Ovary (tissue), 9 donors: Measurements from ENCODE around the gene C3orf49. TPM values are rescaled to one million over a fixed set of nuclear protein-coding genes. Genes with fewer than 3 reads are reported as not detected.

ENCODE experiments used
- DNase-seq, 5 donors: peaks; one replicate each; pipeline ENCODE4 v3.0.0-alpha.2; 2019 to 2020
- H3K27ac ChIP-seq, 2 donors: fragments of 200-600 bp; one replicate each; pipeline versions ENCODE4 v1.5.1 to v1.8.0; 2019 to 2022
- H3K27me3 ChIP-seq: fragments of 200-600 bp; one replicate; pipeline ENCODE4 v1.8.0; 2022
- H3K36me3 ChIP-seq: fragments of 200-600 bp; sonication (generic); one replicate; pipeline ENCODE4 v1.5.1; 2019
- H3K4me1 ChIP-seq: one replicate; pipeline ENCODE4 v1.8.1; 2013; ENCODE audit warnings: mild to moderate bottlenecking, moderate library complexity; ENCODE audit not compliant: insufficient read depth
- H3K4me3 ChIP-seq: fragments of 200-600 bp; sonication (generic); one replicate; pipeline ENCODE4 v1.5.1; 2017
- H3K9me3 ChIP-seq, 2 donors: fragments of 200-600 bp in 1 of 2; sonication (generic) in 1 of 2; one replicate each; pipeline versions ENCODE4 v1.5.1 to v1.8.1; 2013 to 2019; ENCODE audit warnings: mild to moderate bottlenecking in 1 of 2, moderate library complexity in 1 of 2
- CTCF ChIP-seq, 3 donors: fragments of 450-650 bp in 2 of 3; fragments of 200-600 bp in 1 of 3; IDR thresholded peaks; one replicate each; pipeline versions ENCODE4 v1.5.1 to v1.8.0; 2016 to 2022; ENCODE audit warnings: antibody characterized with exemption in 3 of 3, mild to moderate bottlenecking in 1 of 3
- EP300 ChIP-seq: sonication (generic); formaldehyde crosslinking; IDR thresholded peaks from one replicate; pipeline ENCODE4 v1.6.1; 2017; ENCODE audit warnings: antibody characterized with exemption
- POLR2A ChIP-seq: fragments of 450-650 bp; IDR thresholded peaks from one replicate; pipeline ENCODE4 v1.6.1; 2017; ENCODE audit warnings: antibody characterized with exemption, mild to moderate bottlenecking, moderate library complexity
- WGBS, 3 donors: extraction: QIAGEN DNeasy Blood & Tissue Kit in 1 of 3; methylation state at CpG; one replicate each; pipeline versions ENCODE4 v1.1.5 to v1.1.7; 2013 to 2017; 5-methylcytosine and 5-hydroxymethylcytosine counted together
- intact Hi-C, 4 donors: fragments of 100-400 bp; cut with DNase I; formaldehyde crosslinking; loops; one replicate each; pipeline versions ENCODE4 v1.11.0 to v1.15.1; 2022 to 2023
- polyA plus RNA-seq, 2 donors: library from polyadenylated mRNA; stranded (reverse); fragments of 200-250 nt in 1 of 2; fragments of 350-450 nt in 1 of 2; fragmentation: Illumina TruSeq in 1 of 2; extraction: RNeasy Lipid Tissue Mini Kit (QIAGEN cat#74804) in 1 of 2; gene quantifications; one replicate each; pipeline ENCODE4 v1.2.3, GENCODE V29; 2013 to 2014
- total RNA-seq, 7 donors: library from RNA; depleted of rRNA in 2 of 7; stranded (reverse); fragments of >200 nt in 2 of 7; fragmentation: NEBNext Ultra II Directional in 3 of 7; extraction: Animal tissue kit (Norgen Biotek cat#: 25700) in 3 of 7; gene quantifications; one replicate each; pipeline versions ENCODE4 v1.1.0 to v1.2.4, GENCODE V29; 2016 to 2023
- donor health status: DM: no; HTN: no; CAD: no; lungs with moderate emphysema.
- donor health status: DM: no; HTN: no; CAD: no.
- donor health status: Bipolar disorder and iron deficiency.
- donor health status: DM: yes; HTN: yes; CAD: no.
- donor health status: DM: no; HTN: no; CAD: no.
- donor health status: DM: yes; HTN: yes; CAD: no.

The C3orf49 gene
- total and polyA plus RNA-seq, 9 donors, result not detected

- Histone ChIP-seq H3K27me3 (no peaks in the 10 kb centered on the region), H3K9me3 (no peaks in the 10 kb centered on the region), H3K4me3 (no peak overlapping the region), H3K36me3 (no peaks in the 10 kb centered on the region), H3K27ac (no peak overlapping the region), H3K4me1 (no peaks in the 10 kb centered on the region)
- no peak for DNase-seq
- TF ChIP-seq EP300, result no peak
- TF ChIP-seq POLR2A, result no peak
- TF ChIP-seq CTCF (IDR thresholded peaks at IDR 0.05), result no peak
- intact Hi-C loops, result no loop called here
- WGBS, 3 donors, result 83 to 86% (median 85%) methylated on average over 6 of the region's 6 CpGs
These were observed 13.3 kb downstream of the C3orf49 start for GRCh38 chr3:63832395-63832794.

DNA sequence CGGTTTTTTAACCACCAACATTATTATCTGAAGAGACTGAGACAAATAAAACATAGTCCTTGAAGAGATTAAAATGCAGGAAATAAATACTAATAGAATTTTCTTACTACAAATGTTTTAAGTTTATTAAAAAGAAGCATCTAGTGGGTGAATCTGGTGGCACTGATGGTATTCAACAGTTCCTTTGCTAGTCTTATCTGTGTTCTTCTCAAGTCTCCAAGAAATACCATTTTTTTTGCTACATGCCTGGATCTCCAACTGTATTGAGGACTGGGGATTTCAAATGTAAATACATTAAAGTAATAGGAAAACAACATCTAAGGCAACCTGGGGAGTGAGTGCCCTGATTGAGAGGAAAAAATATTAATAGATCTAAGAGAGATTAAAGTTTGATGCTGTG, 22.6 kb downstream of the C3orf49 start:
- H3K4me1 ChIP-seq, result no peaks in the 10 kb centered on the region
- no peak overlapping the region for H3K27ac ChIP-seq
- intact Hi-C loops, result no loop called here
- H3K9me3 ChIP-seq, result no peaks in the 10 kb centered on the region
- H3K36me3 ChIP-seq, result no peaks in the 10 kb centered on the region
- no peaks in the 10 kb centered on the region for H3K27me3 ChIP-seq
- no peak for TF ChIP-seq CTCF (IDR thresholded peaks at IDR 0.05)
- TF ChIP-seq POLR2A, result no peak
- TF ChIP-seq EP300, result no peak
- H3K4me3 ChIP-seq, result no peak overlapping the region
- no peak for DNase-seq
- WGBS, 3 donors, result 0% methylated on average over 1 of the region's 1 CpG

DNA sequence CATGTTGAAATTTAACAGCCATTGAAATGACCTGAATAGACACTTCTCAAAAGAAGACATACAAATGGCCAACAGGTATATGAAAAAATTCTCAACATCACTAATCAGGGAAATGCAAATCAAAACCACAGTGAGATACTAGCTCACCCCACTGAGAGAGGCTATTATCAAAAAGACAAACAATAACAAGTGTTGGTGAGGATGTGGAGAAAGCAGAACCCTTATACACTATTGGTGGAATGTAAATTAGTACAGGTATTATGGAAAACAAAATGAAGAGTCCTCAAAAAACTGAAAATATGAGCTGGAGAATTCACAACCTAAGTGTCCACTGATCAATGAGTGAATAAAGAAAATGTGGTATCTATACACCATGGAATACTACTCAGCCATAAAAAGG, 23.0 kb downstream of the C3orf49 start:
- Histone ChIP-seq H3K9me3 (no peaks in the 10 kb centered on the region), H3K27ac (no peak overlapping the region), H3K36me3 (no peaks in the 10 kb centered on the region), H3K4me3 (no peak overlapping the region), H3K27me3 (no peaks in the 10 kb centered on the region), H3K4me1 (no peaks in the 10 kb centered on the region)
- TF ChIP-seq POLR2A, result no peak
- TF ChIP-seq CTCF (IDR thresholded peaks at IDR 0.05), result no peak
- TF ChIP-seq EP300, result no peak
- intact Hi-C loops, result no loop called here
- no peak for DNase-seq

DNA sequence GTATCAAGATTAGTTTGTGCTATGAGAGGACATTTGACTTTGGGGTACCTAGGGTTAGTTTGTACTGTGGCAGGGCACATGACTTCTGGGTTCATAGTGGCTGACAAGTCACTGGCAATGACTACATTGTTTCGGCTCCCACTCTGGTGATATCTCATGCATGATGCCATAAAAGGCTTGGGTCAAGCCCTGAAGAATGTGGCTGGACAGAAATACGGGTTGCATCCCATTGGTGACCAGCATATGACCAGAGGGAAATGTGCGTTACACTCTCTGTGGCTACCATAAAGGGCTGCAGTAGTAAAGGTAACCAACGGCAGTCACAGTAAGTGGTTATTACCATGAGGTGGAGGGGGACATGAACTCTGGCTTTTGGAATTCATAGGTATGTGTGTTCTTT, 26.1 kb downstream of the C3orf49 start:
- WGBS, 3 donors, result 78 to 92% (median 86%) methylated on average over 4 of the region's 4 CpGs
- H3K4me3 ChIP-seq, result no peak overlapping the region

More for the DNA sequence above, 26.1 kb downstream of the C3orf49 start:
- TF ChIP-seq CTCF (IDR thresholded peaks at IDR 0.05) (no peak), POLR2A (no peak), EP300 (no peak)
- intact Hi-C loops, result no loop called here
- H3K9me3 ChIP-seq, result no peaks in the 10 kb centered on the region
- no peaks in the 10 kb centered on the region for H3K27me3 ChIP-seq
- no peak for DNase-seq
- no peaks in the 10 kb centered on the region for H3K4me1 ChIP-seq
- H3K27ac ChIP-seq, result no peak overlapping the region
- no peaks in the 10 kb centered on the region for H3K36me3 ChIP-seq
